ENCODE results near the gene CELF2.

The CELF2 gene

DNA sequence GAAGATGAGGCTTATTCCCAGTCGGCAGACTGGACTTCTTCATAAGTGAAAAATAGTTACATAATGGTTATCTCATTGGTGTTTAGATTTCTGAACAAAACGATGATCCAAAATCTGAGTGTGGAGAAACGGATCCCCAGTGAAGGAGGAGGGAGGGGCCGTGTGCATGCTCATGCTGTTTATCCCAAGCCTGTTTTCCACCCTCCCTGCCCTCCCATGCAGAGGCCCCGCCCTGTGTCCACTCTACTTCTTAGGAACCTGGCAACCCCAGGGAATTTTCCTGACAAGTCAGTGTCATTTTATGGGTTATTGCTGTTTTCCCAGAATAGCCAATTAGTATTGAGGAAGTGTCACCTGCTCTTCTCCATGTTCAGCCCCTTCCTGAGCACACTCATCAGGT is 174.0 kb downstream of the CELF2 start:
- Histone ChIP-seq H3K4me2 (ENCODE audit: low read depth, low read length, poor library complexity, severe bottlenecking) (no peak overlapping the region), H3K9ac (ENCODE audit: low read length) (no peak overlapping the region), H3K9me3 (ENCODE audit: insufficient read depth, low read length) (no peaks in the 10 kb centered on the region), H3F3A (ENCODE audit: insufficient read depth) (no peaks in the 10 kb centered on the region), H3K4me3 (ENCODE audit: insufficient read depth, low read length, poor library complexity, severe bottlenecking) (no peak overlapping the region), H2AFZ (ENCODE audit: low read depth, low read length, severe bottlenecking) (no peak overlapping the region), H3K27me3 (ENCODE audit: low read length) (no peaks in the 10 kb centered on the region), H3K36me3 (ENCODE audit: low read length) (no peaks in the 10 kb centered on the region), H3K9me2 (replicated peaks; ENCODE audit: insufficient read depth, low read length) (no peaks in the 10 kb centered on the region), H4K20me1 (ENCODE audit: low read depth, low read length) (no peaks in the 10 kb centered on the region), H3K79me2 (ENCODE audit: insufficient read depth, low read length) (no peaks in the 10 kb centered on the region), H3K27ac (ENCODE audit: low read depth, low read length) (no peak overlapping the region)
- TF ChIP-seq EZH2phosphoT487 (conservative IDR thresholded peaks at IDR 0.05; ENCODE audit: low read length): no peak

DNA sequence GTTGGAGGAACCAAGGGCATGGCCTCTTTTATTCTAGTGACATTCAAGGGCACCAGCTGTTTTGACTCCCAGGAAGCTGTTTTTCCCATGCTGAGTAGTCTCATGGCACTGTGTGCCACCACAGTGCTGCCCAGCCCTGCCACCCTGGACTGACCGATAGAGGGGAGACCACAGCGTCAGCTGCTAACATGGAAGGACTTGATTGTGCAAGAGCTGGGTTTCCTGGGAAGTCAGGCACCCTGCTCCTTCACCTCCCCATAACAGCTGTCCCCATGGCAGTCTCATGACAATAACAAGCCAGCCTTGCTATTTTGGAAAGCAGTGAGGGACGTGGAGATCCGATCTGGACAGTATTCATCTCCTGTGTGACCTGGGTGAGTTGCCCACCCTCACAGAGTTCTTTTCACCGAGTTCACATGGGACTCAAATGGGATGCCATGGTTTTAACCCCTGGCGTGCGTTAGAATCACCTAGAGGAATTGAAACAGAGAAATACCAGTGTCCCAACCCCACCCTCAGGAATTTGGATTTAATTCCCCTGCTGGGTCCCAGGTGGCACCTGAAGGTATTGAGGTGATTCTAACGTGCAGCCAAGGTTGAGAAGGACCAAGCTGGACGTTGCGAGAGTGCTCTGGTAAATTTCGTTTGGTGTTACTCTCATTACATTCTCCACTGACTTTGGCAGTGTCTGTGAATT is 174.8 kb downstream of the CELF2 start:
- H3K27me3 ChIP-seq (ENCODE audit: low read length): no peaks in the 10 kb centered on the region
- no peak overlapping the region for H3K27ac ChIP-seq (ENCODE audit: low read depth, low read length)
- H2AFZ ChIP-seq (ENCODE audit: low read depth, low read length, severe bottlenecking): no peak overlapping the region
- TF ChIP-seq, protein P1, sequence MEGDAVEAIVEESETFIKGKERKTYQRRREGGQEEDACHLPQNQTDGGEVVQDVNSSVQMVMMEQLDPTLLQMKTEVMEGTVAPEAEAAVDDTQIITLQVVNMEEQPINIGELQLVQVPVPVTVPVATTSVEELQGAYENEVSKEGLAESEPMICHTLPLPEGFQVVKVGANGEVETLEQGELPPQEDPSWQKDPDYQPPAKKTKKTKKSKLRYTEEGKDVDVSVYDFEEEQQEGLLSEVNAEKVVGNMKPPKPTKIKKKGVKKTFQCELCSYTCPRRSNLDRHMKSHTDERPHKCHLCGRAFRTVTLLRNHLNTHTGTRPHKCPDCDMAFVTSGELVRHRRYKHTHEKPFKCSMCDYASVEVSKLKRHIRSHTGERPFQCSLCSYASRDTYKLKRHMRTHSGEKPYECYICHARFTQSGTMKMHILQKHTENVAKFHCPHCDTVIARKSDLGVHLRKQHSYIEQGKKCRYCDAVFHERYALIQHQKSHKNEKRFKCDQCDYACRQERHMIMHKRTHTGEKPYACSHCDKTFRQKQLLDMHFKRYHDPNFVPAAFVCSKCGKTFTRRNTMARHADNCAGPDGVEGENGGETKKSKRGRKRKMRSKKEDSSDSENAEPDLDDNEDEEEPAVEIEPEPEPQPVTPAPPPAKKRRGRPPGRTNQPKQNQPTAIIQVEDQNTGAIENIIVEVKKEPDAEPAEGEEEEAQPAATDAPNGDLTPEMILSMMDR (IDR thresholded peaks at IDR 0.05; ENCODE audit: insufficient read depth, low read length, poor library complexity, severe bottlenecking): no peak
- no peak for TF ChIP-seq EZH2phosphoT487 (conservative IDR thresholded peaks at IDR 0.05; ENCODE audit: low read length)
- no peaks in the 10 kb centered on the region for H4K20me1 ChIP-seq (ENCODE audit: low read depth, low read length)
- H3K9ac ChIP-seq (ENCODE audit: low read length): no peak overlapping the region
- no peaks in the 10 kb centered on the region for H3K9me2 ChIP-seq (replicated peaks; ENCODE audit: insufficient read depth, low read length)
- H3F3A ChIP-seq (ENCODE audit: insufficient read depth): no peaks in the 10 kb centered on the region
- H3K4me3 ChIP-seq (ENCODE audit: insufficient read depth, low read length, poor library complexity, severe bottlenecking): no peak overlapping the region
- H3K79me2 ChIP-seq (ENCODE audit: insufficient read depth, low read length): no peaks in the 10 kb centered on the region
- H3K36me3 ChIP-seq (ENCODE audit: low read length): no peaks in the 10 kb centered on the region
- H3K4me2 ChIP-seq (ENCODE audit: low read depth, low read length, poor library complexity, severe bottlenecking): no peak overlapping the region
- no peaks in the 10 kb centered on the region for H3K9me3 ChIP-seq (ENCODE audit: insufficient read depth, low read length)

DNA sequence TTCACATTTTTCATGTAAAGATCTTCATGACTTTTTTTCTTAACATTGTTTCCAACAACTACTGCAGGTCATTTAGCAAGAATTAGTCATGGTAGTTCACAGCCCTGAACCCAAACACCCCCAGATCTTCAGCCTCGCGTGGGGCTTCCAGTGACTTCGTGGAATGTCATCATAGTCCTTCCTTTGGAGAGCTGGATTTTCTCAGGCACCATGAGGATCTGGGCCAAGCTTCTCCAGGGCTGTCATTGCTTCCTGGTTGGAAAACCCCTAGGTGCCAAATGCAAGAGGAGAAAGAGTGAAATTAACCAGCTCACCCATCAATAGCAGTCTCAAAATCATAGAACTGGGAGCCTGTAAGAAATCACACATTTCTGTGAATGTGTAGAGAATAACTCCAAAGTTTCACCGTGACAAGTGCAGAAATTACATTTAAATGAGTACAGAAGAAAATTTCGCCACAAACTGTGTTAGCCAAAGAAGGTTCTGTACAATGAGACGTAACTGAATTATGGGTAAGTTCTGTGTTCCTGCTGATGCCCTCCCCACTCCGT is 175.4 kb downstream of the CELF2 start:
- H3K9ac ChIP-seq (ENCODE audit: low read length): no peak overlapping the region
- peaks cover 3% of the 10 kb centered on the region; the same call in 1 of the 2 replicates for H4K20me1 ChIP-seq (ENCODE audit: low read depth, low read length)
- TF ChIP-seq, protein P1 (IDR thresholded peaks at IDR 0.05; ENCODE audit: insufficient read depth, low read length, poor library complexity, severe bottlenecking): no peak
- TF ChIP-seq EZH2phosphoT487 (conservative IDR thresholded peaks at IDR 0.05; ENCODE audit: low read length): no peak
- H3K79me2 ChIP-seq (ENCODE audit: insufficient read depth, low read length): no peaks in the 10 kb centered on the region
- H3K36me3 ChIP-seq (ENCODE audit: low read length): no peaks in the 10 kb centered on the region
- no peak overlapping the region for H3K27ac ChIP-seq (ENCODE audit: low read depth, low read length)
- H3K4me2 ChIP-seq (ENCODE audit: low read depth, low read length, poor library complexity, severe bottlenecking): no peak overlapping the region
- no peaks in the 10 kb centered on the region for H3K9me3 ChIP-seq (ENCODE audit: insufficient read depth, low read length)
- H3K4me3 ChIP-seq (ENCODE audit: insufficient read depth, low read length, poor library complexity, severe bottlenecking): no peak overlapping the region
- no peaks in the 10 kb centered on the region for H3K27me3 ChIP-seq (ENCODE audit: low read length)
- no peaks in the 10 kb centered on the region for H3F3A ChIP-seq (ENCODE audit: insufficient read depth)
- H3K9me2 ChIP-seq (replicated peaks; ENCODE audit: insufficient read depth, low read length): no peaks in the 10 kb centered on the region
- H2AFZ ChIP-seq (ENCODE audit: low read depth, low read length, severe bottlenecking): no peak overlapping the region

Measured in SU-DHL-6 (cell line).